ENCODE data around the gene CNTNAP2.

The CNTNAP2 gene

GRCh38 chr7:147296201-147296600 lies 1179.6 kb downstream of the CNTNAP2 start:
- no peak for DNase-seq

- DNase-seq, result no peak
Observed at GRCh38 chr7:147296986-147297385, 1180.4 kb downstream of the CNTNAP2 start.

GRCh38 chr7:147298611-147299043 lies 1182.0 kb downstream of the CNTNAP2 start:
- DNase-seq, result no peak

- no peak for DNase-seq
Observed at GRCh38 chr7:147300293-147300692, 1183.7 kb downstream of the CNTNAP2 start.

GRCh38 chr7:147304376-147304775 lies 1187.8 kb downstream of the CNTNAP2 start:
- no peak for DNase-seq

- no peak for DNase-seq
Observed at GRCh38 chr7:147305827-147306226, 1189.2 kb downstream of the CNTNAP2 start.

- no peak for DNase-seq
Observed at GRCh38 chr7:147308539-147308938, 1191.9 kb downstream of the CNTNAP2 start.

- no peak for DNase-seq
Observed at GRCh38 chr7:147311336-147311735, 1194.7 kb downstream of the CNTNAP2 start.

GRCh38 chr7:147321504-147321903 lies 1204.9 kb downstream of the CNTNAP2 start:
- no peak for DNase-seq

GRCh38 chr7:147332988-147333387 lies 1216.4 kb downstream of the CNTNAP2 start:
- DNase-seq, result no peak

GRCh38 chr7:147363101-147363500 lies 1246.5 kb downstream of the CNTNAP2 start:
- no peak for DNase-seq

GRCh38 chr7:147376192-147376591 lies 1259.6 kb downstream of the CNTNAP2 start:
- no peak for DNase-seq

- DNase-seq, result no peak
Observed at GRCh38 chr7:147380926-147381325, 1264.3 kb downstream of the CNTNAP2 start.

GRCh38 chr7:147394329-147394728 lies 1277.7 kb downstream of the CNTNAP2 start:
- no peak for DNase-seq

- no peak for DNase-seq
Observed at GRCh38 chr7:147400221-147400689, 1283.7 kb downstream of the CNTNAP2 start.

- DNase-seq, result no peak
Observed at GRCh38 chr7:147400925-147401324, 1284.3 kb downstream of the CNTNAP2 start.

- DNase-seq, result no peak
Observed at GRCh38 chr7:147405621-147406020, 1289.0 kb downstream of the CNTNAP2 start.

GRCh38 chr7:147406521-147407135 lies 1290.0 kb downstream of the CNTNAP2 start:
- DNase-seq, result no peak

- no peak for DNase-seq
Observed at GRCh38 chr7:147411096-147411495, 1294.5 kb downstream of the CNTNAP2 start.

GRCh38 chr7:147412109-147412508 lies 1295.5 kb downstream of the CNTNAP2 start:
- no peak for DNase-seq

GRCh38 chr7:147412782-147413556 lies 1296.4 kb downstream of the CNTNAP2 start:
- DNase-seq, result no peak

- no peak for DNase-seq
Observed at GRCh38 chr7:147413557-147413870, 1296.9 kb downstream of the CNTNAP2 start.

GRCh38 chr7:147415991-147416390 lies 1299.4 kb downstream of the CNTNAP2 start:
- DNase-seq, result no peak

- no peak for DNase-seq
Observed at GRCh38 chr7:147418966-147419365, 1302.4 kb downstream of the CNTNAP2 start.

GRCh38 chr7:147423875-147424274 lies 1307.3 kb downstream of the CNTNAP2 start:
- no peak for DNase-seq
